Peyer's patch (tissue), 4 donors: ENCODE data around the gene MXD4. TPM values are rescaled to one million over a fixed set of nuclear protein-coding genes. Genes with fewer than 3 reads are reported as not detected.

Source experiments
- DNase-seq, 3 donors: peaks; one replicate each; pipeline ENCODE4 v3.0.0-alpha.2; 2017 to 2019
- H3K27ac ChIP-seq, 4 donors: fragments of 200-600 bp; sonication (generic); one replicate each; pipeline ENCODE4 v1.5.1; 2016 to 2019
- H3K27me3 ChIP-seq, 2 donors: fragments of 200-600 bp; sonication (generic); one replicate each; pipeline ENCODE4 v1.5.1; 2019
- H3K36me3 ChIP-seq, 3 donors: fragments of 200-600 bp; sonication (generic); one replicate each; pipeline ENCODE4 v1.5.1; 2016 to 2019
- H3K4me1 ChIP-seq, 4 donors: fragments of 200-600 bp; sonication (generic); one replicate each; pipeline ENCODE4 v1.5.1; 2016 to 2019
- H3K4me3 ChIP-seq, 4 donors: fragments of 200-600 bp; sonication (generic); 1 replicate in 3 of 4; 2 replicates in 1 of 4; pipeline ENCODE4 v1.5.1; 2016 to 2019; ENCODE audit warnings: mild to moderate bottlenecking in 1 of 4
- H3K9me3 ChIP-seq, 4 donors: fragments of 200-600 bp; sonication (generic); one replicate each; pipeline ENCODE4 v1.5.1; 2016 to 2019; ENCODE audit warnings: mild to moderate bottlenecking in 1 of 4
- POLR2A ChIP-seq, 2 donors: fragments of 450-650 bp; IDR thresholded peaks; one replicate each; pipeline ENCODE4 v1.5.1; 2017; ENCODE audit warnings: antibody characterized with exemption in 2 of 2, mild to moderate bottlenecking in 2 of 2, moderate library complexity in 2 of 2
- total RNA-seq, 4 donors: library from RNA; depleted of rRNA; stranded (reverse); fragments of >200 nt; gene quantifications; one replicate each; pipeline ENCODE4 v1.1.0, GENCODE V29; 2016
- TF ChIP-seq, protein P1 (sequence below), 6 experiments: fragments of 450-650 bp in 4 of 6; fragments of 200-600 bp in 2 of 6; sonication (generic) in 1 of 6; IDR thresholded peaks; one replicate each; pipeline ENCODE4 v1.5.1; 2017 to 2019; ENCODE audit warnings: antibody characterized with exemption in 6 of 6, mild to moderate bottlenecking in 3 of 6, moderate library complexity in 1 of 6

Gene MXD4
- total RNA-seq, 4 donors from 2014 or later = 28.9 to 52.5 (median 44.0) TPM

DNA sequence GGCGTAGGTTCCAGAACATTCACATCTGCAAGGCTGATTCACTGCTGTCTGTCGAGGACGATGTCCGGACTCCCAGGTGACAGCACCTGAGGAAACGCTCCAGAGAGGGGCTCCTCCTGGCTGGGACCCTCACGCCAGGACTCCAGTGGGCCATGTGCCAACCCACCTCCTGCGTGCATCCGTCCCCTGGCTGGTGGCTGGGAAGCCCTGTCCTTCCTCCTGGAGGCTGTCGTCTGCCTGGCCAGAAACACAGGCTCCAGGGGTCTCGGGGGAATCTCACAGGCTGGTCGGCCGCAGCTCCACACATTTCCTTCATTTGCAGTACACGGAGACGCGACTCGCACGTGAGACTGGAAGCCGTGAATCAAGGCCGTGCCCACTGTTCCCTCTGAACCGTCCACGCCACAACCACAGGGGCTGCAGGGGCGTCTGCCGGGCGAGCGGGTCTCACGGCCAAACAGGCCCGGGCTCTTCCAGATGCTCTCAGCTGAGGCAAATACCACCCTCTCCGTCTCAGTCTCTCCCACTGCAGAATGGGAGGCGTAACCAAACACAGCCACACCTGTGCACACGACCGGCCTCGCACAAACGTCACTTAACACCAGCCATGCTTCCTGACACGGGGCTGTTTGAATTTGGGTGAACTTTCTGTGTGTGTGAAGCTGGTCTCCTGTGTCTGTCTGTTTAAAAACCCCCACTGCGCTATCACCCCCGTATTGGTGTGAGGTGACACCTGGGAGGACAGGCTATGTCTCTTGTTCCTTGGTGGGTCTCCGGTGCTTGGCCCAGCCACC, 38.7 kb upstream of the MXD4 start:
- peak in 1 of 3 donors; percentile 11 for DNase-seq
- no peak overlapping the region for H3K4me3 ChIP-seq
- no peaks in the 10 kb centered on the region for H3K4me1 ChIP-seq
- TF ChIP-seq, protein P1, sequence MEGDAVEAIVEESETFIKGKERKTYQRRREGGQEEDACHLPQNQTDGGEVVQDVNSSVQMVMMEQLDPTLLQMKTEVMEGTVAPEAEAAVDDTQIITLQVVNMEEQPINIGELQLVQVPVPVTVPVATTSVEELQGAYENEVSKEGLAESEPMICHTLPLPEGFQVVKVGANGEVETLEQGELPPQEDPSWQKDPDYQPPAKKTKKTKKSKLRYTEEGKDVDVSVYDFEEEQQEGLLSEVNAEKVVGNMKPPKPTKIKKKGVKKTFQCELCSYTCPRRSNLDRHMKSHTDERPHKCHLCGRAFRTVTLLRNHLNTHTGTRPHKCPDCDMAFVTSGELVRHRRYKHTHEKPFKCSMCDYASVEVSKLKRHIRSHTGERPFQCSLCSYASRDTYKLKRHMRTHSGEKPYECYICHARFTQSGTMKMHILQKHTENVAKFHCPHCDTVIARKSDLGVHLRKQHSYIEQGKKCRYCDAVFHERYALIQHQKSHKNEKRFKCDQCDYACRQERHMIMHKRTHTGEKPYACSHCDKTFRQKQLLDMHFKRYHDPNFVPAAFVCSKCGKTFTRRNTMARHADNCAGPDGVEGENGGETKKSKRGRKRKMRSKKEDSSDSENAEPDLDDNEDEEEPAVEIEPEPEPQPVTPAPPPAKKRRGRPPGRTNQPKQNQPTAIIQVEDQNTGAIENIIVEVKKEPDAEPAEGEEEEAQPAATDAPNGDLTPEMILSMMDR (IDR thresholded peaks at IDR 0.05) = no peak
- no peak for TF ChIP-seq POLR2A (IDR thresholded peaks at IDR 0.05)
- H3K9me3 ChIP-seq = no peaks in the 10 kb centered on the region
- no peaks in the 10 kb centered on the region for H3K27me3 ChIP-seq
- H3K36me3 ChIP-seq = peaks cover 0 to 14% (median 0%) of the 10 kb centered on the region in 3 donors
- H3K27ac ChIP-seq = no peak overlapping the region

DNA sequence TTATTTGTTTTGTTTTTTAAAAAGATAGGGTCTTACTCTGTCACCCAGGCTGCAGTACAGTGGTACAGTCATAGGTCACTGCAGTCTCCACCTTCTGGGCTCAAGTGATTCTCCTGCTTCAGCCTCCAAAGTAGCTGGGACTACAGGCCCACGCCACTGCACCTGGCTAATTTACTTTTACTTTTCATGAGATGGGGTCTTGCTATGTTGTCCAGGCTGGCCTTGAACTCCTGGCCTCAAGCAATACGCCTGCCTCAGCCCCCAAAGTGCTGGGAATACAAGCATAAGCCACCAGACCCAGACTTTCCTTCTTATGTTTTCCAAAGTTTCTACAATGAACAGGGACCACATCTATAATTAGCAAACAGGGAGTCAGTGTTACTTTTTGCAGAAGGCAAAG, 37.9 kb upstream of the MXD4 start:
- Histone ChIP-seq H3K4me3 (no peak overlapping the region), H3K4me1 (no peaks in the 10 kb centered on the region), H3K36me3 (peaks cover 0 to 13% (median 0%) of the 10 kb centered on the region in 3 donors), H3K27ac (no peak overlapping the region), H3K27me3 (no peaks in the 10 kb centered on the region), H3K9me3 (no peaks in the 10 kb centered on the region)
- TF ChIP-seq, protein P1 (IDR thresholded peaks at IDR 0.05) = no peak
- TF ChIP-seq POLR2A (IDR thresholded peaks at IDR 0.05) = no peak
- no peak for DNase-seq

DNA sequence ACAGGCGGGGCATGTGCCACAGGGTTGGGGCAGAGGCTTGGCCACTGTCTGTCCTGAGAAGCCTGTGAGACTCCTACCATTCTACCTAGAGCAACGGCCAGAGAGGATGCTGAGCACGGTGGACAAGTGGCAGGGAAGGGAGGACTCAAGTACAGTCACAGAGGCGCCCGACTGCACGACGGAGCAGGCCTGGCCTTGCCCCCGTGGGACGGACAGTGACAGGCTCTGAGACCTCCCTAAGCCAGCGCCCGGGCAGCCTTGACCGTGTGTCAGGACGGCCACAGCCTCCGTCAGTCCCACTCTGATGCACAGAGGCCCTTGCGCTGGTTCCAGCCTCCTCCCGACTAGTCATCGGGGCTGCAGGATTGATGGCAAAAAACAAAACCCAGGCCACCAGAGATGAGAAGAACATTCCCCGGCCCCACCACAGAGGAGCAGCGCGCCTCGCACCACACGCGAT, 36.7 kb upstream of the MXD4 start:
- no peak overlapping the region for H3K4me3 ChIP-seq
- H3K27me3 ChIP-seq = no peaks in the 10 kb centered on the region
- no peaks in the 10 kb centered on the region for H3K4me1 ChIP-seq
- no peaks in the 10 kb centered on the region for H3K9me3 ChIP-seq
- H3K36me3 ChIP-seq = peaks cover 0 to 10% (median 0%) of the 10 kb centered on the region in 3 donors
- peak overlapping the region in 1 of 4 donors; percentile 5 for H3K27ac ChIP-seq
- no peak for TF ChIP-seq POLR2A (IDR thresholded peaks at IDR 0.05)
- TF ChIP-seq, protein P1 (IDR thresholded peaks at IDR 0.05) = no peak
- no peak for DNase-seq

DNA sequence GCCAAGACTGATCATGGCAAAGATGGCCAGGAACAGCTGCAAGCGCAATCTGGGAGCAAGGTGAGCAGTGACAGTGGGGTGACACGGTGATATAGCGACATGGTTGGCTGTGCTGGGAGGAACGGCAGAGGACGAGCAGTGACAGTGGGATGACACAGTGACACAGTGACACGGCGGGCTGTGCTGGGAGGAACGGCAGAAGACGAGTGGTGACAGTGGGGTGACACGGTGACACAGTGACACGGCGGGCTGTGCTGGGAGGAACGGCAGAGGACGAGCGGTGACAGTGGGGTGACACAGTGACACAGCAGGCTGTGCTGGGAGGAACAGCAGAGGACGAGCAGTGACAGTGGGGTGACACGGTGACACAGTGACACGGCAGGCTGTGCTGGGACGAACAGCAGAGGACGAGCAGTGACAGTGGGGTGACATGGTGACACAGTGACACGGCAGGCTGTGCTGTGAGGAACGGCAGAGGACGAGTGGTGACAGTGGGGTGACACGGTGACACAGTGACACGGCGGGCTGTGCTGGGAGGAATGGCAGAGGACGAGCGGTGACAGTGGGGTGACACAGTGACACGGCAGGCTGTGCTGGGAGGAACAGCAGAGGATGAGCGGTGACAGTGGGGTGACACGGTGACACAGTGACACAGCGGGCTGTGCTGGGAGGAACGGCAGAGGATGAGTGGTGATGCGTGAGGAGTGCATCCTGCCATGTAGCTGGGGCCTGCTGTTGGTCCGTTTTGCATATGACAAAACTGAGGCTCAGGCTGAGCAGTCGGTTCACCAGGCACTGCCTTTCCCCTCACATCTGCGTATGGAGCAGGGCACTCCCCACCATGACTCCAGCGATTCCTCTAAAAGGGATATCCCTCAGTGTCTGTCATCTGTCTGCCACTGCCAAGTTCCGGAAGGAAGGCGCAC, 36.0 kb upstream of the MXD4 start:
- H3K4me1 ChIP-seq = no peaks in the 10 kb centered on the region
- peak overlapping the region in 1 of 4 donors; percentile 5 for H3K27ac ChIP-seq
- no peak overlapping the region for H3K4me3 ChIP-seq
- TF ChIP-seq, protein P1 (IDR thresholded peaks at IDR 0.05) = no peak
- no peak for TF ChIP-seq POLR2A (IDR thresholded peaks at IDR 0.05)
- peaks cover 0 to 10% (median 0%) of the 10 kb centered on the region in 3 donors for H3K36me3 ChIP-seq
- no peaks in the 10 kb centered on the region for H3K9me3 ChIP-seq
- H3K27me3 ChIP-seq = no peaks in the 10 kb centered on the region
- peak in 2 of 3 donors; percentile 27 to 65 for DNase-seq
